HCT116 (cell line): ENCODE results near the gene RHBDD1. TPM values are rescaled to one million over a fixed set of nuclear protein-coding genes. Genes with fewer than 3 reads are reported as not detected.

Source experiments
- ATAC-seq: fragments of 200-7000 bp; cut with Tn5 transposase; 2 replicates; pipeline ENCODE4 v1.9.1; 2020; ENCODE audit warnings: mild to moderate bottlenecking, moderate library complexity
- BruUV-seq: library from RNA; stranded (reverse); fragments of 400-500 nt; replicated peaks from 2 replicates; lab custom pipeline; 2021; lab: Mats Ljungman, UMichigan
- CTCF ChIA-PET: fragments of 300-600 bp; sonication (Branson Sonifier 250); formaldehyde crosslinking; loops from one replicate; lab custom pipeline; 2021; ENCODE audit warnings: antibody characterized with exemption; lab: Charles Lee
- POLR2A ChIA-PET: fragments of 300-600, 350-600 bp; sonication (Branson Sonifier 250); formaldehyde crosslinking; loops from one replicate; lab custom pipeline; 2021; ENCODE audit warnings: antibody characterized with exemption; lab: Charles Lee
- RAD21 ChIA-PET, 2 experiments: fragments of 300-600 bp; sonication (Branson Sonifier 250); formaldehyde crosslinking; loops; one replicate each; lab custom pipeline; 2023; ENCODE audit warnings: low total read pairs in 2 of 2; ENCODE audit not compliant: uncharacterized antibody in 2 of 2, unreplicated experiment in 2 of 2, low non-redundant PET in 1 of 2; lab: Charles Lee
- DNase-seq: peaks from one replicate; pipeline ENCODE4 v3.0.0-alpha.2; 2010; ENCODE audit warnings: low read depth, low spot score
- H2AFZ ChIP-seq: fragments of 200-600 bp; shearing (Covaris generic), sonication (generic); 2 replicates; pipeline ENCODE4 v1.6.1; 2017; ENCODE audit warnings: low read depth, mixed run types, mixed read lengths, antibody characterized with exemption, low read length; ENCODE audit not compliant: poor library complexity, severe bottlenecking
- H3K27ac ChIP-seq: 2 replicates; pipeline ENCODE4 v1.5.1; 2012; ENCODE audit warnings: low read depth, low read length
- H3K27me3 ChIP-seq: fragments of 200-600 bp; sonication (generic); 2 replicates; pipeline ENCODE4 v1.6.1; 2016; ENCODE audit warnings: mixed run types, low read length, mixed read lengths; ENCODE audit not compliant: insufficient read depth
- H3K36me3 ChIP-seq, 2 experiments: fragments of 200-500 bp in 1 of 2; fragments of 200-600 bp in 1 of 2; sonication (Bioruptor generic) in 1 of 2; sonication (generic) in 1 of 2; 2 replicates each; pipeline versions ENCODE4 v1.5.1 to v1.6.1; 2014 to 2016; ENCODE audit warnings: low read length in 2 of 2, inconsistent platforms in 1 of 2, mixed read lengths in 1 of 2, mixed run types in 1 of 2; ENCODE audit not compliant: insufficient read depth in 2 of 2, control insufficient read depth in 1 of 2
- H3K4me1 ChIP-seq, 2 experiments: fragments of 200-600 bp in 1 of 2; sonication (generic) in 1 of 2; 2 replicates each; pipeline versions ENCODE4 v1.5.1 to v1.6.1; 2012 to 2017; ENCODE audit warnings: low read length in 2 of 2, inconsistent platforms in 1 of 2, mild to moderate bottlenecking in 1 of 2, mixed read lengths in 1 of 2, mixed run types in 1 of 2, moderate library complexity in 1 of 2; ENCODE audit not compliant: insufficient read depth in 2 of 2, control insufficient read depth in 1 of 2
- H3K4me2 ChIP-seq: fragments of 200-600 bp; sonication (generic); 2 replicates; pipeline ENCODE4 v1.6.1; 2017; ENCODE audit warnings: mixed run types, low read length, mixed read lengths
- H3K4me3 ChIP-seq, 2 experiments: fragments of 200-600 bp in 1 of 2; sonication (generic) in 1 of 2; replicated peaks in 1 of 2; 2 replicates each; pipeline ENCODE4 v1.5.1; 2011 to 2016; ENCODE audit warnings: low read length in 2 of 2, control low read depth in 1 of 2, low read depth in 1 of 2, mild to moderate bottlenecking in 1 of 2, mixed read lengths in 1 of 2, mixed run types in 1 of 2
- H3K79me2 ChIP-seq: fragments of 200-600 bp; sonication (generic); 2 replicates; pipeline ENCODE4 v1.6.1; 2017; ENCODE audit warnings: mild to moderate bottlenecking, mixed run types, low read length, moderate library complexity, mixed read lengths; ENCODE audit not compliant: insufficient read depth
- H3K9ac ChIP-seq: fragments of 200-600 bp; sonication (generic); 2 replicates; pipeline ENCODE4 v1.6.1; 2016; ENCODE audit warnings: low read length, mixed read lengths
- H3K9me2 ChIP-seq: fragments of 200-600 bp; sonication (generic), shearing (Covaris generic); 2 replicates; pipeline ENCODE4 v1.6.1; 2017; ENCODE audit warnings: mixed run types, mild to moderate bottlenecking, moderate library complexity; ENCODE audit not compliant: insufficient read depth
- H3K9me3 ChIP-seq, 2 experiments: fragments of 200-500 bp in 1 of 2; fragments of 200-600 bp in 1 of 2; sonication (Bioruptor generic) in 1 of 2; sonication (generic) in 1 of 2; 2 replicates each; pipeline ENCODE4 v1.6.1; 2014 to 2017; ENCODE audit warnings: low read length in 2 of 2, mixed read lengths in 2 of 2, inconsistent platforms in 1 of 2, low read depth in 1 of 2, mild to moderate bottlenecking in 1 of 2, mixed run types in 1 of 2, moderate library complexity in 1 of 2; ENCODE audit not compliant: control insufficient read depth in 1 of 2, insufficient read depth in 1 of 2
- H4K20me1 ChIP-seq: fragments of 200-600 bp; sonication (generic), shearing (Covaris generic); 2 replicates; pipeline ENCODE4 v1.6.1; 2017; ENCODE audit warnings: mixed run types, mild to moderate bottlenecking, moderate library complexity; ENCODE audit not compliant: insufficient read depth
- CEBPB ChIP-seq: IDR thresholded peaks from 2 replicates; pipeline ENCODE4 v1.6.1; 2012; ENCODE audit warnings: low read depth
- EZH2phosphoT487 ChIP-seq: fragments of 200-600 bp; IDR thresholded peaks from 2 replicates; pipeline ENCODE4 v1.6.1; 2018; ENCODE audit warnings: antibody characterized with exemption, borderline replicate concordance
- MAX ChIP-seq: IDR thresholded peaks from 2 replicates; pipeline ENCODE4 v1.6.1; 2012
- POLR2A ChIP-seq: IDR thresholded peaks from 2 replicates; pipeline ENCODE4 v1.7.0; 2011; ENCODE audit warnings: borderline replicate concordance; ENCODE audit not compliant: insufficient read depth, insufficient read length; ENCODE audit errors: extremely low read depth
- RAD21 ChIP-seq: IDR thresholded peaks from 2 replicates; pipeline ENCODE4 v1.6.1; 2012; ENCODE audit warnings: low read depth, mild to moderate bottlenecking
- YY1 ChIP-seq: IDR thresholded peaks from 2 replicates; pipeline ENCODE4 v1.6.1; 2011; ENCODE audit warnings: low read length, low read depth, moderate library complexity, mild to moderate bottlenecking; ENCODE audit not compliant: insufficient replicate concordance; ENCODE audit errors: extremely low read depth
- ZBTB33 ChIP-seq: IDR thresholded peaks from 2 replicates; pipeline ENCODE4 v1.6.1; 2011; ENCODE audit warnings: mild to moderate bottlenecking, low read length, moderate library complexity; ENCODE audit not compliant: insufficient replicate concordance; ENCODE audit errors: extremely low read depth
- intact Hi-C: fragments of 100-400 bp; cut with micrococcal nuclease; formaldehyde crosslinking; loops from 2 replicates; pipeline ENCODE4 v1.10.0; 2022
- total RNA-seq: library from RNA; stranded (reverse); gene quantifications from one replicate; pipeline ENCODE4 v1.2.1, GENCODE V29; 2021; ENCODE audit not compliant: unreplicated experiment

Gene RHBDD1
- total RNA-seq, 1 experiment from 2014 or later, result 73.8 TPM

GRCh38 chr2:226911932-226912331 lies 76.1 kb downstream of the RHBDD1 start (continued):
- TF ChIP-seq EZH2phosphoT487 (no peak), MAX (no peak), ZBTB33 (no peak)

- DNase-seq (no peak), ATAC-seq (no peak)
- Histone ChIP-seq H3K9me2 (no peaks in the 10 kb centered on the region), H3K27ac (no peak overlapping the region), H3K79me2 (no peaks in the 10 kb centered on the region), H3K27me3 (no peaks in the 10 kb centered on the region), H3K4me3 (no peak overlapping the region), H3K9ac (no peak overlapping the region), H3K36me3 (no peaks in the 10 kb centered on the region; a peak in 1 of 4 replicates), H3K4me2 (no peak overlapping the region), H3K4me1 (no peaks in the 10 kb centered on the region), H2AFZ (no peak overlapping the region), H4K20me1 (no peaks in the 10 kb centered on the region), H3K9me3 (no peaks in the 10 kb centered on the region)
- no TSS peak for BruUV-seq
- RAD21 ChIA-PET, result no interaction called here
- intact Hi-C loops, result no loop called here
- CTCF ChIA-PET, result no interaction called here
- POLR2A ChIA-PET, result no interaction called here
- TF ChIP-seq POLR2A, result no peak
- no peak for TF ChIP-seq YY1
- no peak for TF ChIP-seq CEBPB
- no peak for TF ChIP-seq RAD21
Measured at GRCh38 chr2:226913641-226914040, 77.8 kb downstream of the RHBDD1 start.
